ENCODE data around the gene SLC17A5.
"Not testable (repeated sequence)": the region's sequence is repeated elsewhere in the genome, so short reads cannot be mapped to it uniquely, and the experiment has no call there.

Gene SLC17A5

DNA sequence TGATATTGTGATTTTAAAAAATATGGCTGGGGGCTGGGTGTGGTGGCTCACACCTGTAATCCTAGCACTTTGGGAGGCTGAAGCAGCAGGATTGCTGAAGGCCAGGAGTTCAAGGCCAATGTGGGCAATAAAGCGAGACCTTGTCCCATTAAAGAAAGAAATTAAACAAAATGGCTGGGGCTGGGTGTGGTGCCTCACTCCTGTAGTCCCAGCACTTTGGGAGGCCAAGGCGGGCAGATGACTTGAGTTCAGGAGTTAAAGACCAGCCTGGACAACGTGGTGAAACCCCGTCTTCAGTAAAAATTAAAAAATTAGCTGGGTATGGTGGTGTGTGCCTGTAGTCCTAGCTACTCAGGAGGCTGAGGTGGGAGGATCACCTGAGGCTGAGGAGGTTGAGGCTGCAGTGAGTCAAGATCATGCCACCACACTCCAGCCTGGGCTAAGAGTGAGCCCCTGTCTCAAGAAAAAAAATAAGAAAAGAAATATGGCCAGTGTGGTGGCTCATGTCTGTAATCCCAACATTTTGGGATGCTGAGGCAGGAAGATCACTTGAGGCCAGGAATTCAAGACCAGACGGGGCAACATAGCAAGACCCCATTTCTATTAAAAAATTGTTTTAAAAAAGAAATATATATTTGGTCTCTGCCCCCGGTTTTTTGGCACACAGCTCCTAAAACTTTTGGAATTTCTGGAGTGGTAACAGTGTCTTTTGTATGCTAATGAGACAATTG, 39.8 kb downstream of the SLC17A5 start:
- DNase-seq, result no peak

GRCh38 chr6:73612611-73613010, 41.2 kb downstream of the SLC17A5 start:
- no peak for DNase-seq

- peak; percentile 68 for DNase-seq
Observed at GRCh38 chr6:73610444-73611275, 43.1 kb downstream of the SLC17A5 start.

DNA sequence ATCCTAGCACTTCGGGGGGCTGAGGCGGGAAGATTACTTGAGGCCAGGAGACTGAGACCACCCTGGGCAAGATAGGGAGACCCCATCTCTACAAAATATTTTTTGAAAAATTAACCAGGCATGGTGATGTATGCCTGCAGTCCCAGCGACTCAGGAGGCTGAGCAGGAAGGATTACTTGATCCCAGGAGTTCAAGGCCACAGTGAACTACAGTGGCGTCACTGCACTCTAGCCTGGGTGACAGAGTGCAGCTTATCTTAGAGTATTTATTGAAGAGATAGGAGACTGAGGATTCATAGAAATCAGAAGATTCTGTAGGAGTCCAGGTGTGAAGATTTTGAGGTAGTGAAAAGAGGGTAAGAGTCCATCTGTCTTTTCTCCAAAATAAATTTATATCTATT, 45.0 kb downstream of the SLC17A5 start:
- DNase-seq, result no peak

DNA sequence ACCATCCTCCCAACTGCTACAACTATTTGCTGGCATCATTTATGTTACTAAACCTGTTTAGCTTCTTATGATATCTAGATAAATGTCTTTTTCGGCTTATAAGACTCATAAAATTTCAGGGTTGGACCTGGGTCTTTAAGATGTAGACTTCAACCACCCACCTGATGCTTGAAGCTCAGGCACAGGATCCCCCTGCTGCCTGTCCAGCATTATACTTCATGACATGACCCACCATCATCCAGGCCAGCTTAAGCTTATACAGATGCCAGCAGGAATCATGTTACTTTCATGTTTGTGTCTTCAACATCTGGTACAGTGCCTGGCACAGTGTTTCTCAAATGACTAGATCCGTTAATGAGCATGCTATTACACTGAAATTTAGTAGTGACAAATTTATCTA, 47.4 kb downstream of the SLC17A5 start:
- no peak for DNase-seq

DNA sequence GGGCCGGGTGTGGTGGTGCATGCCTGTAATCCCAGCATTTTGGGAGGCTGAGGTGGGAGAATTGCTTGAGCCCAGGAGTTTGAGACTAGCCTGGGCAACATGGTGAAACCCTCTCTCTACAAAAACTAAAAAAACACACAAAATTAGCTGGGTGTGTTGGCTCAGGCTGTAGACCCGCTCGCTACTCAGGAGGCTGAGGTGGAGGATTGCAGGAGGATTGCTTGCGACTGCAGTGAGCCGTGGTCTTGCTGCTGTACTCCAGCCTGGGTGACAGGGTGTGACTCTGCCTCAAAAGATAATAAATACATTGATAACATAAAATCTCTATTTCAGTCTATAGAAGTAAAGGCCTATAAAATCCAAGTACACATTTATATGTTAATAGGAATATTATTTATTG, 49.3 kb downstream of the SLC17A5 start:
- DNase-seq, result no peak

DNA sequence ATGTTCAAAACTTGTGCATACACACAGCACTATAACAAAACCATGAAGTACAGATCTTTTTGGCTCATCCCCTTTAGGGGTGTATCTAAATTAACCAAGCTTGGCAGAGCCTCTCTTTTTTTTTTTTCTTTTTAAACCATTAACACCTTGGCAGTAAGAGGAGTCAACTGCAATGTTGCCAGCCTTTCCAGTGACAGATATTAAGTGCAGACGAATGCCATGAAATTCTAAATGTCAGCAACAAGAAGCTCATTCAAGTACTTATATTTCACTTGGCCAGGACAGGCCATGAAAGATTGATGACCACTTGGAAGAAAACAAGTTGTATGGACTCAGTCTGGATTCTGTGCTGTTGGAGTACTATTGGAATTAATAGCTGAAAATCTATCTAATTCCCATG, 49.8 kb downstream of the SLC17A5 start:
- DNase-seq, result no peak

DNA sequence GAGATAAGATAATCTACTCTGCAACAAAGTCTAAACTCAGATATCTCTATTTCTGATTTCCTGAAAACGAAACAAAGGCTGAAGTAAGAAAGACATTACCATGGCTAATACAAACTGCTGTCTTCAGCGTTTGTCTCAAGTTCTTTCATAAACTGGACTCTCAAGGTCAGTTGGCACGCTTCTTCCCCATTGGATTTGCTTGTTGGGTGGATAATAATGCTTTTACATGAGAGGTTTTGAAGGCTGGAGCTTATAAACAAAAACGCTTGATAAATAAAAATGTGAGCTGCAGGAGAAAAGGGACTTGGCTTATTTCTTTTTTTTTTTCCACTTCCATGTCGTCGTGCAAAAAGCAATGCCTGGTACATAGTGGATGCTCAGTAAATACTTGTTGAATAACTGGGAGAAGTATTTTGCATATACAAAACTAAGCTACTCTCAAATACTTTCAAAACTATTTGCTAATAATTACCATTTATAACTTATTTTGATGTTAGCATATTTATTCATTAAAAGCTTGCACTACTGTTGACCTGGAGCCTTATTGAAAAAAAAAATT, 67.3 kb downstream of the SLC17A5 start:
- no peak for DNase-seq

GRCh38 chr6:73585566-73586415, 68.0 kb downstream of the SLC17A5 start:
- peak; percentile 74 for DNase-seq

DNA sequence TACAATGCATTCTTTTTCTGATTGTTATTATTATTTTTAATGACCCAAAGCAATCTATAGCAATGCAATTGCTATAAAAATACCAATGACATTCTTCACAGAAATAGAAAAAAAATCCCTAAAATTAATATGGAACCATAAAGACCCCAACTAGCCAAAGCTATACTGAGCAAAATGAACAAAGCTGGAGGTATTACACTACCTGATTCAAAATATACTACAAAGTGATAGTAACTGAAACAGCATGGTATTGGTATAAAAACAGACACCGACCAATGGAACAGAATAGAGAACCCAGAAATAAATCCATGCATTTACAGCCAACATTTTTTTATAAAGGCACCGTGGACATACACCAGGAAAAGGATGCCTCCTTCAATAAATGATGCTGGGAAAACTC, 72.5 kb downstream of the SLC17A5 start:
- DNase-seq, result no peak

- DNase-seq, result peak; percentile 75
Observed at GRCh38 chr6:73580247-73581149, 73.3 kb downstream of the SLC17A5 start.

DNA sequence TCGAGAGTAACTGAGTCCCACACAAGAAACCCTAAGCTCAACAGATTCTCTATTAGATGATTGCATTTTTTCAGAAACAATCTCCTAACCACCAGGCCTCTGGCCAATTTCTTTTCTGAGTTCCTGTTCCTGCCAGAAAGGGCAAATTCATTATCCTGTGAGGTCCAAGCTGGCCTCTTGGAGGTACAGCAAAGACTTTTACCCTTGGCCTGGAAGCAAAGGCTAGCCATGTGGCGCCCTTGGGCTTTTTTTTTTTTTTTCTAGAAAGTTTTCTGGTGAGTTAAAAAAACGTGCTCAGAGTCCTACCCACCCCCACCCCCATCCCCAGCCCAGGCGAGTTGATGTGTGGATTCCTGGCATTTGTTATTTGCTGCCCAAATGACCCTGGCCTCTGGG, 73.9 kb downstream of the SLC17A5 start:
- no peak for DNase-seq

DNA sequence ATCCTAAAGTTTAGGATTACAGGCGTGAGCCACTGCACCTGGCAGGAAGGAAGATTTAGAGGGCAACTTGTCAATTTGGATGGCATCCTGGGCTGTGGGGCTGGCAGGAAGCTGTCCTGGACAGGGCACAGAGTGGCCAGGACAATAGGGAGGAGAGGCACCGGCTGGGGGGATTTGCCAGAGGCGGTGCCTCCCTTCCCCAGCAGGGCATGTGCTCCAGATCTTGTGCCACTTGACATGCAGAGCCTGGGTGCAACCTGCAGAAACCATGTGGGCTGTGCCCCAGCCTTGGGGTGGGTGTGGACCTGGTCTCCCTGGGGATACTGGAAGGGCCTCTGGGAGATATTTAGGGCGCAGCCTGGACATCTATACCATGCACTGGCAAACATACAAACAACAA, 74.4 kb downstream of the SLC17A5 start:
- no peak for DNase-seq

GRCh38 chr6:73577676-73578075, 76.1 kb downstream of the SLC17A5 start:
- no peak for DNase-seq

GRCh38 chr6:73572531-73572930, 81.3 kb downstream of the SLC17A5 start:
- DNase-seq, result not testable (repeated sequence)

DNA sequence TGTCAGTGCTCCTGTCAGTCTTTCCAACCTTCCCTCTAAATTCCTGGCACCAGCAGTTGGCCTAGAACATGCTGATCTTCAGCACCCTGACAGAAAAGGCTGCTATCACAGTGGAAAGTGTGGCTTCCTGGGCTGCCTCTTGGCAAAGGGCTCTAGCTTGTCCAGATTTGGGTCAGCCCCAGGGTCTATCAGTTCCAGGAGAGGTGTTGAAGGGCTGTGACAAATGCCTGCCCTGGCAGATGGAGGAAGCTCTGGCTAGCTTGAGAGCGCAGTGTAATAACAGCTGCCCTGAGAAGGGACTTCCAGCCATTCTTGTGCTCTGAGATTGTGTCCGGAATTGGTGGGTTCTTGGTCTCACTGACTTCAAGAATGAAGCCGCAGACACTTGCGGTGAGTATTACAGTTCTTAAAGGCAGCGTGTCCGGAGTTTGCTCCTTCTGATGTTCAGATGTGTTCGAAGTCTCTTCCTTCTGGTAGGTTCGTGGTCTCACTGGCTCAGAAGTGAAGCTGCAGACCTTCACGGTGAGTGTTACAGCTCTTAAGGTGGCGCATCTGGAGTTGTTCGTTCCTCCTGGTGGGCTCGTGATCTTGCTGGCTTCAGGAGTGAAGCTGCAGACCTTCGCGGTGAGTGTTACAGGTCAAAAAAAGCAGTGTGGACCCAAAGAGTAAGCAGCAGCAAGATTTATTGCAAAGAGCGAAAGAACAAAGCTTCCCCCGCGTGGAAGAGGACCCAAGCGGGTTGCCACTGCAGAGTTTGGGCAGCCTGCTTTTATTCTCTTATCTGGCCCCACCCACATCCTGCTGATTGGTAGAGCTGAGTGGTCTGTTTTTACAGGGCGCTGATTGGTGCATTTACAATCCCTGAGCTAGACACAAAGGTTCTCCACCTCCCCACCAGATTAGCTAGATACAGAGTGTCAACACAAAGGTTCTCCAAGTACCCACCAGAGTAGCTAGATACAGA, 82.3 kb downstream of the SLC17A5 start:
- not testable (repeated sequence) for DNase-seq

- no peak for DNase-seq
Observed at GRCh38 chr6:73569121-73569520, 84.7 kb downstream of the SLC17A5 start.

DNA sequence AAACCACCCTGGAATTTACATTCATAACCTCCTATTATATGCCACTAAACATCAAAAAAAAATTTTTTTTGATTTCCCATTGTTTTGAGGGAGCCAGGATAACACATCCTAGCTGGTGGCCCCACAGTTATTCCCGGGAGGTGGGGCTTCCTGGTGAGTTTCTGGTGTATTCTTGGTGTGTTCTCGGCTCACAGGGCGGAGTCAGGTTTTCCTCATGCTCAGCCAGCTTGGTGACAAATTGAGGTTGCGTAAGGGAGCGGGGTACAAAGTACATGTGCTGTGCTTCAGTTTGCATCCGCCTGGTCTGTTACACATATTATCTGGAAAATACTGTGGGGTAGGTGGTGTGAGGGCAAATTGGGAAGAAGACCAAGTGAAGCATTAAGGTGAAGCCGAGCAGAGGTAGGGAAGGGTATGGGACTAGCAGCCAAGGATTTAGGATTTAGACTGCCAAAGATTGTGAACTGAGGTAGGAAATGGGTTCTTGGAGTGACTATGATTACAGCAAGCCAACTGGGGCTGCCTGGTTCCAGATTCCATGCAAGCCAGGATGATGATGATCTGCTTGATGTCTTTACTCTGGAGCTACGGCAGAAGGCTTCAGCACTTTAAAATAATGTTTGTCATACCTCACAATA, 86.7 kb downstream of the SLC17A5 start:
- DNase-seq, result no peak

DNA sequence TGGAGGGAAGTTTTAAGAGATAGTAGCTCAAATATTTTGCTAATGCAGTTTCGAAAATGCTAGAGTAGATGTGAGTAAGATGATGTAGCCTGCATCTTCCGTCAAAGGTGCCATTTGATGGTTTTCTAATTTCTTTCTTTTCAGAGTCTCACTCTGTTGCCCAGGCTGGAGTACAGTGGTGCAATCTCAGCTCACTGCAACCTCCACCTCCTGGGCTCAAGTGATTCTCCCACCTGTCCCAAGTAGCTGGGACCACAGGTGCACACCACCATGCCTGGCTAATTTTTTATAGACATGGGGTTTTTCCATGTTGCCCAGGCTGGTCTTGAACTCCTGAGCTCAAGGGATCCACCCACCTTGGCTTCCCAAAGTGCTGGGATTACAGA, 87.3 kb downstream of the SLC17A5 start:
- not testable (repeated sequence) for DNase-seq

All from CD4-positive, alpha-beta T cell treated with Interleukin-10 for 1 hour (primary cell).